Activated T-helper 1 cell treated with anti-CD3 and anti-CD28 coated beads, Interleukin-12 subunit alpha, Interleukin-12 subunit beta, Interleukin-2, Interleukin-4 antibody, amounts not matched to agents 30 ng/mL and 10 ng/mL and 1 ng/mL, durations not matched to agents 14 hours and 24 hours and 36 hours (primary cell): ENCODE results near the gene MAML2. TPM values are rescaled to one million over a fixed set of nuclear protein-coding genes. Genes with fewer than 3 reads are reported as not detected.

ENCODE experiments used
- DNase-seq: peaks from one replicate; pipeline ENCODE4 v3.0.0; 2021; ENCODE audit warnings: low spot score
- H3K27ac Mint-ChIP-seq: one replicate; pipeline ENCODE4 v1.8.0; 2021; ENCODE audit warnings: mild to moderate bottlenecking, mixed read lengths
- H3K27me3 Mint-ChIP-seq: one replicate; pipeline ENCODE4 v1.8.0; 2022; ENCODE audit warnings: mild to moderate bottlenecking, moderate library complexity, mixed read lengths; ENCODE audit not compliant: insufficient read depth
- H3K36me3 Mint-ChIP-seq: one replicate; pipeline ENCODE4 v1.8.0; 2021; ENCODE audit warnings: low read depth, mixed read lengths
- H3K4me1 Mint-ChIP-seq: one replicate; pipeline ENCODE4 v1.8.0; 2021; ENCODE audit warnings: low read depth, mixed read lengths
- H3K4me3 Mint-ChIP-seq: one replicate; pipeline ENCODE4 v1.8.0; 2021; ENCODE audit warnings: mild to moderate bottlenecking, moderate library complexity, mixed read lengths
- H3K9me3 Mint-ChIP-seq: one replicate; pipeline ENCODE4 v1.8.0; 2021; ENCODE audit warnings: mixed read lengths
- intact Hi-C: fragments of 100-400 bp; cut with micrococcal nuclease; formaldehyde crosslinking; loops from one replicate; pipeline ENCODE4 v1.15.1; 2024
- total RNA-seq: library from RNA; stranded (reverse); gene quantifications from 2 replicates; pipeline ENCODE4 v1.2.3, GENCODE V29; 2022

Gene MAML2
- total RNA-seq, 1 donor from 2014 or later, result 10.0 TPM

DNA sequence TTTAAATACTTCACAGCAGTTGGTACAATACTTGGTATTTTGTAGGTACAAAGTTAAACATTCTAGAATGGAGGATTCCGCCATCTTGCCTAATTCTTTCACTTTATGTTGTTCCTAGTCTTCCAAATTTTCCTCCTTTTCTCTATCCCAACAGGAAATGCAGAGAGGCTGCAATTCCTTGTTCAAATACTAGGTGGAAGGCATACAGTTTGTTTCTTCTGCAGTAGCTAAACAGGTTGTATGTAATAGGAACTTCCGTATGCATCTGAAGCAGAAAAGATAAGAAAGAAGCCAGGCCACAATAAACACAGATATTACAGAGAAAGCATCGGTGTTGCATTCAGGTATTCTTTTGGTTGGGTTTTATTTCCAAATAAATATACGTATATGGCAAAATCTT, 232.7 kb downstream of the MAML2 start:
- Mint-ChIP-seq H3K9me3 (no peaks in the 10 kb centered on the region), H3K36me3 (peaks cover 13% of the 10 kb centered on the region), H3K4me3 (no peak overlapping the region), H3K27ac (no peak overlapping the region), H3K27me3 (no peaks in the 10 kb centered on the region), H3K4me1 (peaks cover 41% of the 10 kb centered on the region)
- no peak for DNase-seq
- intact Hi-C loops, result loop anchor here (2.0 to 5.0 kb wide), 3 partner anchors 33 to 98 kb away; no protein-coding TSS in a partner anchor

DNA sequence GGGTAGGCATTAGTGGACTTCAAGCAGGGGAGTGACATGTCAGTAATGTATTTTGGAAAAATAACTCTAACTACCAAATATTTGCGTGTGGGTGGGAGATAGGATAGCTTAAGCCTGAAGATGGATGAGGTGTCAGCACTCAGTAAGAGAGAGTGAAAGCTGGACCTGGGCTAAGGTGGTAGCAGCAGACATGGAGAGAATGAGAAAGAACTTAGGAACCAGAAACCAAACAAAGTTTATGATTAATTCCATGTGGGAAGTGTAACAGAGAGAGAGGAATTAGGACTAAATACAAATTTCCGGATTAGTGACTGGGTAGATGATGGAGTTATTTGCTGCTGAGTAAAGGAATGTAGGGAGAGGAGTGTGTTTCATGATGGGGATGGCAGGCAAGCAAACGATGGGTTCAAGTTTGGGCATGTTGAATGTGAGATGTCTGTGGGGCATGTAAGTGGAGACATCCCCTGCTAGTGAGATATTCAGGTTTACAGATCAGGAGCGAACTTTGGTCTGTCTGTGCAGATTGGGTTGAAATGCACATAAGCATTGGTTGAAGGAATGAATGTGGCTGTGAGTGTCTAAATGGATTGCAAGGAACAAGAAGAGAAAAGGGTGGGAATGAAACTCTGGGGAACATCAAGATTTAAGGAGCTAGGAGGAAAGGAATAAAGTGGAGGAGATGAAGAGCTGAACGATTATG, 233.5 kb downstream of the MAML2 start:
- Mint-ChIP-seq H3K9me3 (no peaks in the 10 kb centered on the region), H3K27ac (no peak overlapping the region), H3K36me3 (peaks cover 16% of the 10 kb centered on the region), H3K27me3 (no peaks in the 10 kb centered on the region), H3K4me1 (peaks cover 43% of the 10 kb centered on the region), H3K4me3 (no peak overlapping the region)
- intact Hi-C loops, result loop anchor here (2.0 to 5.0 kb wide), 3 partner anchors 32 to 97 kb away; no protein-coding TSS in a partner anchor
- no peak for DNase-seq

DNA sequence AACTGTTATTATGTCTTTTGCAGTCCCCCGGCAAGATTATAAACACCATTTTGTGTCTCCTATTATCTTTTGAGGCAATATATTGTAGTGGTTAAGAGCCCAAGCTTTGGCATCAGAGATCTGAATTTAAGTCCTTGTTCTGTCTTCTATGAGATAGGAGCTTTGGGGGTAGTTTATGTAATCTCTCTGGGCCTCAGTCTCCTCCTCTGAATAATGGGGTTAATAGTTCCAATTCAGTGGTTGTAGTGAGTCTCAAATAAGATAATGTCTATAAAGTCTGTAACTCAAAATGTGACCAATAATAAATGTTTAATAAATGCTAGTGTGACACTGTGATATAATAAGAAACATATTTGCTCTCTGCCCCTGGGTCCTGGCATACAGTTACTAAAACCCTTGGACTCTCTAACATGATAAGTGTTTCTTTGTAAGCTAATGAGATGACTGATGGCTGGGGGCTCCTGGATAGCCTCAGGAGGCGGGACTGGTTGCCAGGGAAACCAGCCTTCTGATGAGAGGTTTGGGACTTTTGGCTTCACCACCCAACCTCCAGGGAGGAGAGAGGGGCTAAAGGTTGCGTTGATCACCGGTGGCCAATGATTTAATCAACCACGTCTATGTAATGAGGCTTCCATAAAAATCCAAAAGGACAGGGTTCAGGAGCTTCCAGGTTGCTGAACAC, 235.7 kb downstream of the MAML2 start:
- DNase-seq, result no peak
- Mint-ChIP-seq H3K4me1 (peaks cover 25% of the 10 kb centered on the region), H3K4me3 (no peak overlapping the region), H3K9me3 (no peaks in the 10 kb centered on the region), H3K36me3 (peaks cover 11% of the 10 kb centered on the region), H3K27me3 (no peaks in the 10 kb centered on the region), H3K27ac (no peak overlapping the region)
- intact Hi-C loops, result no loop called here

DNA sequence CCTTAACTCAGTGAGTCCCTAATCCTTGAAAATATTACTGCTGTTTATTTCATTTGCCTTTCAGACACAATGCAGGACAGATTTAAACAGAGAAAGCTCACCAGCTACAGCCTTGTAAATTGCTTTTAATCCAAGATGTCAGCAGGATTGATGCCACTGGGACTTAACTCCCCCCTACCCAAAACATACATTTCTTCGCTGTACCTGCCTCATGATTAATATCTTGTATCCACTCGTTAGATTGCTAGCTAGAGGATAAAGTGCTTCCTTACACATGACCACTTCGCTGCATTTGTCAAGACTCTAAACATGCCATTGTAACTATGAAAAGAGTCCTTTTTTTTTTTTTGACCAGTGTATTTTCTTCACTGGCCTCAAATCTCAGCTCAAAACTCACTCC, 236.3 kb downstream of the MAML2 start:
- H3K27me3 Mint-ChIP-seq, result no peaks in the 10 kb centered on the region
- peaks cover 11% of the 10 kb centered on the region for H3K36me3 Mint-ChIP-seq
- no peak overlapping the region for H3K27ac Mint-ChIP-seq
- DNase-seq, result no peak
- no peaks in the 10 kb centered on the region for H3K9me3 Mint-ChIP-seq
- no peak overlapping the region for H3K4me3 Mint-ChIP-seq
- H3K4me1 Mint-ChIP-seq, result peaks cover 20% of the 10 kb centered on the region
- intact Hi-C loops, result no loop called here

DNA sequence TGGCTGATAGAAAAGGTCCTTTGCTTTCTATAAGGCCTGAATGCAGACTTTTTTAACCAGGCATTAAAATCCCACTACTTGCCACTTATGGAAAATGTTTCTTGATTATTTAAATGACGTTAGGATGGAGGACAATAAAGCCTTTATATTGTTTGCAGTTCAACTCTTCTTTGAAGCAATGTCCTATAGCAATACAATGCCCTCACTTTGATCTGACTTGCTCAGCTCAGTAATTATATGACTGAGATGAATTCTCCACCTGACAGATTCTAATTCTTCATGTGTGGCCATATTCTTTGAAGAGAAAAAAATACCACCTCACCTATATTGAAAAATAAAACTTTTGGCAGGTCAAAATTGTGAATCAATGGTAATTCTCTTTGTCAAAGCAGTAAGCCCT, 237.1 kb downstream of the MAML2 start:
- Mint-ChIP-seq H3K9me3 (no peaks in the 10 kb centered on the region), H3K36me3 (peaks cover 9% of the 10 kb centered on the region), H3K4me1 (peaks cover 13% of the 10 kb centered on the region), H3K4me3 (no peak overlapping the region), H3K27me3 (no peaks in the 10 kb centered on the region), H3K27ac (no peak overlapping the region)
- intact Hi-C loops, result loop anchor here (2.0 kb wide), 1 partner anchor 13 kb away; no protein-coding TSS in a partner anchor
- no peak for DNase-seq

DNA sequence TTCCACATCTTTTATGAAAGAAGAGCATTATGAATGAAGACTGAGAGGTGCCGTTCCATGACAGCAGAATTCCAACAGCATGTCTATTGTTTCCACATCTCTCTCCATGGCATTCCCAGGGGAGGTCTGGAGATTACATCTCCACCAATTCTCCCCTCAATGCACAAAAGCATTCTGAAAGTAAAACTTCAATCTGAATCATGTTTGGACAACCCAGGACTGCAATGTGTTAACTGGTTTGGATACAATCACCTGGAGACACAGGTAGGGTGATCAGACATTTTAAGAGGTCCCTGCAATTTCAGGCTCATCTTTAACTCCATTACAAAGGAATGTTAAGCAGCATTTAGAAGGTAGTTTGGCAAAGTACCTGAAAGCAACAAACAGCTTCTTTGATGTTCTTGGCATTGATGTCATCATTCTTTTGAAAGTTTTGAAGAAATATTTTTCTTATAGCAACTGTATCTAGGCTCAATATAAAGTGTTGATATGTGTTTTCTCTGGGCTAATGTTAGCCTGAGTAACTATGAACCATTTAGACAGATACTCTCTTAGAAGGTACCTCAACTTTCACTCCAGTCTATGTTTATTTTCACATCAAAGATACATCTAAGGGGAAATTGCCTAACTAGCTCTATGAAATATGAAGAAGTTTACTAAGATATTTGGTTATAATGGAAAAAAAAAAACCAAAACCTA, 237.6 kb downstream of the MAML2 start:
- Mint-ChIP-seq H3K4me1 (peaks cover 12% of the 10 kb centered on the region), H3K4me3 (no peak overlapping the region), H3K36me3 (peaks cover 9% of the 10 kb centered on the region), H3K27me3 (no peaks in the 10 kb centered on the region), H3K27ac (no peak overlapping the region), H3K9me3 (no peaks in the 10 kb centered on the region)
- intact Hi-C loops, result loop anchor here (2.0 kb wide), 1 partner anchor 13 kb away; no protein-coding TSS in a partner anchor
- DNase-seq, result no peak

DNA sequence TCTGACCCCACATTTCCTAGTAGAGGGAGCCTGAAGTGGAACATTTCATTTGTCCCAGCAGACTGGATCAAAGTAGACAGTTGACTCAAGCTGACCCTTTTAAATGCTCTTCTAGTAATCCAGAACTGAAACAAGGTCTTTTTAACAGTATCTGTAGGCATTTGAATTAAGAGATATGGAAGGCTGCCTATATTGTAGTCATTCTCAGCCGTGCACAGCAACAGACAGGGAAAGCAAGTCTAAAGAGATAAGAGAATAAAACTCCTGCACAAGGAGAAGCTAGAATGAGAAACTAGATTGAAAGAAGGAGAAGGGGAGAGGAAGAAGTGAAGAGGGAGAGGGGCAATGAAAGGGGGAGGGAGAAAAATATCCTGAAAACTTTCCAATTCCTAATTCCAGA, 238.5 kb downstream of the MAML2 start:
- no peak overlapping the region for H3K27ac Mint-ChIP-seq
- H3K9me3 Mint-ChIP-seq, result no peaks in the 10 kb centered on the region
- intact Hi-C loops, result loop anchor here (2.0 kb wide), 1 partner anchor 14 kb away; no protein-coding TSS in a partner anchor
- no peak for DNase-seq
- no peaks in the 10 kb centered on the region for H3K27me3 Mint-ChIP-seq
- peaks cover 8% of the 10 kb centered on the region for H3K36me3 Mint-ChIP-seq
- H3K4me1 Mint-ChIP-seq, result peaks cover 13% of the 10 kb centered on the region
- H3K4me3 Mint-ChIP-seq, result no peak overlapping the region

DNA sequence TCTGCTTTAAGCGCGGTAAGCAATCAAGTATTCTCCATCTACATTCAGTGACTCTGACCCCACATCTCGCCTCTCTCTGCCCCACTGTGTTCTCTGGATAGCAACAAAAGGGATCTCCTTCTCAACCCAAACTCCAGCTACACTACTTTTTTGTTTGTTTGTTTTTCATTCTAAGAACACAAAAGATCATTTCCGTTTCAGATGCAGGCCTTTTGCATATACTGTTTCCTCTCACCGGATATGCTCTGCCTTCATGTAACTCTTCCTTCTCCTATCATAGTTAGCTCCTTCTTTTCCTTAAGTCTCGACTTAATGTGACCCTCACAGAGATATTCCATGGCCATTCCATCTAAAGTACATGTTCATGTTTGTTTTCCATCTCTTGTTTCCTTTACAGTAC, 239.3 kb downstream of the MAML2 start:
- DNase-seq, result no peak
- Mint-ChIP-seq H3K4me1 (peaks cover 20% of the 10 kb centered on the region), H3K4me3 (no peak overlapping the region), H3K36me3 (peaks cover 8% of the 10 kb centered on the region), H3K27ac (no peak overlapping the region), H3K27me3 (no peaks in the 10 kb centered on the region), H3K9me3 (no peaks in the 10 kb centered on the region)
- intact Hi-C loops, result loop anchor here (2.0 kb wide), 1 partner anchor 15 kb away; no protein-coding TSS in a partner anchor

DNA sequence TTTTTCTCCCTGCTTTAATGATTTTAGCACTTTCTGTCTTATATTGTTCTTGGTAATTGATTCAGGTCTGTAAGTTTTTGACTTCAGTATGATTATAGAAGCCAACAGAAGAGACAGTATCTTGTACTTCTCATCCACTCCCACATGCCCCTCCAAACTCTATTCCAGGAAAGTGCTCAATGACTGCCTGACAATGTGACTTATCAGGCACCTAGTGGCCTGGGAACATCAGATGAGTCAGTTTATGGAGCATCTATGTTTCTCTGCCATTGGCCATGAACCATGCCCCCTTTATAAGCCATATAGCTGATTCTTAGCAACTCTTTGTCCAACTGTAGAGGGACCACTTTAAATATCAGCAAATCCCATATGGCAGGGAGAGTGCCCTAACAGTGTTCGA, 239.9 kb downstream of the MAML2 start:
- Mint-ChIP-seq H3K36me3 (peaks cover 8% of the 10 kb centered on the region), H3K4me1 (peaks cover 22% of the 10 kb centered on the region), H3K9me3 (no peaks in the 10 kb centered on the region), H3K4me3 (no peak overlapping the region), H3K27me3 (no peaks in the 10 kb centered on the region), H3K27ac (no peak overlapping the region)
- no peak for DNase-seq
- intact Hi-C loops, result no loop called here

DNA sequence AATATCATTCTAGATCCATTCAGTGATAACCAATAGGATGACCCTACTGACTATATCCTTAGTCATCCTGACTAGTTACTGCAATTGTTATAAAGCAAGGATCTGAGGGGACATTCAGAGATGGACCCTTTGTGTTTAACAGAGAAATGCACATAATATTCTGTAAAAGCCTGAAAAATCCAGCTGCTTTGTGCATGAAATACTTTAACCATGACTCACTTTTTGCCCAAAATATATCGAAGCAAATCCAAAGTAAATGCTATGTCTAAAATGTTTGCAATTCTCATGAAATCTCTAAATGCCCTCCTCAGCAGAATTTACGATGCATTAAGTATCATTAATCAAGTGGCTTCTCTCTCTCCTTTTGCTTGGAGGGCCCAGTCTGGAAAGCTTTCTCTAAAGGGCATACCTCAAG, 240.3 kb downstream of the MAML2 start:
- peaks cover 2% of the 10 kb centered on the region for H3K27me3 Mint-ChIP-seq
- H3K9me3 Mint-ChIP-seq, result no peaks in the 10 kb centered on the region
- DNase-seq, result no peak
- H3K36me3 Mint-ChIP-seq, result peaks cover 8% of the 10 kb centered on the region
- H3K4me1 Mint-ChIP-seq, result peaks cover 22% of the 10 kb centered on the region
- intact Hi-C loops, result no loop called here
- H3K4me3 Mint-ChIP-seq, result no peak overlapping the region
- no peak overlapping the region for H3K27ac Mint-ChIP-seq

DNA sequence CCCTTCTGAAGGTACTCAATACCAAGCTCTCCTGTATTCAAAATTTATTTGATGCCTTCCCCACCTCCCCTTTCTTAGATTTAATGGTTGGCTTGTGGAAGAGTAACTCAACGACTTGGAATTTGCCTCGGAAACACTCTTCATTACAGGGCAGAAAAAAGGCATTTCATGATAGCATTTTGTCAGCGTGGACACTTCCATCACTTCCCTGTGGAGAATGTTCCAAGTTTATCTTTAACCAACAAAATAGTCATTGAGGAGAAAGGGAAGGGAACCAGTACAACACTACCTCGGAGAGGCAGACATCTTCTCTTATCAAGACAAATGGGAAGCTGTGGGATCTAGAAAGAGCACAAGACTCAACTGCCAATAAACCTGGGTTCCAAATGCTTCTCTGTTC, 241.8 kb downstream of the MAML2 start:
- no peak overlapping the region for H3K4me3 Mint-ChIP-seq
- intact Hi-C loops, result no loop called here
- H3K27me3 Mint-ChIP-seq, result peaks cover 2% of the 10 kb centered on the region
- H3K36me3 Mint-ChIP-seq, result peaks cover 8% of the 10 kb centered on the region
- peaks cover 26% of the 10 kb centered on the region for H3K4me1 Mint-ChIP-seq
- H3K27ac Mint-ChIP-seq, result no peak overlapping the region
- H3K9me3 Mint-ChIP-seq, result no peaks in the 10 kb centered on the region
- DNase-seq, result no peak

DNA sequence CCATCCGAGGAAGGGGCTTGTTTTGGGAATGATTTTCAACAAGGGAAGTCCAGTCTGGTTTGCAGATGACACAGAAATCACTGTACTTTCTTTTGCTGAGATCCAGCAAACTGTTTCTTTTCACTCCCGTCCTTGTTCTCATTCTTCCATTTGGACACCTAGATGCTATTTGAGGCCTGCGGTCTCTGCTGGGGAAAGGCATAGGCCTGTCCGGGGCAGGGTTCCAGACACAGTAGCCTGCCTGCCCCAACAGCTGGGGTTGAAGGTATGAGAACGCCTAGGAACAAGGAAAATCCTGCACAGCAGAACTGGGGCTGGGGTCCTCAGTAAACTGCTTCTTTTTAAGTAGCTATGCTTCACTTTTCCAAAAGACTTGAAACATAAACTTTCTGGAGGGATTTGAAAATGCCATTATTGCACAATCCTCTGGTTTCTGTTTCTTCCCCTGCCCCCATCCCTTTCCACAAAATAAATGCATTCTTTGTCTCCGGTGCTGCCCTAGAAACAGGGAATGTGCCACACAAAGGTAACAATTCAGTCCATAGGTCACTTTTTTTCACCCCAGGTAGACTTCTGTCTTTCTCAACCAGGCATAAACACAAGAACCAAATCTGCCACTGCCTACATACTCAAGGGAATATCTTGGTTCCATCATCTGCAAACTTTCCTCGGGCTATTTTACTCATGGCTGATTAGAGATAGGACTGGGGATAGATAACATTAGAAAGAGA, 244.3 kb downstream of the MAML2 start:
- peaks cover 2% of the 10 kb centered on the region for H3K36me3 Mint-ChIP-seq

More for the DNA sequence above, 244.3 kb downstream of the MAML2 start:
- DNase-seq, result no peak
- no peak overlapping the region for H3K27ac Mint-ChIP-seq
- no peak overlapping the region for H3K4me3 Mint-ChIP-seq
- peaks cover 30% of the 10 kb centered on the region for H3K4me1 Mint-ChIP-seq
- peaks cover 2% of the 10 kb centered on the region for H3K27me3 Mint-ChIP-seq
- H3K9me3 Mint-ChIP-seq, result no peaks in the 10 kb centered on the region
- intact Hi-C loops, result no loop called here
